Chondrocyte (in vitro differentiated cells): ENCODE data around the gene RPL13. TPM values are rescaled to one million over a fixed set of nuclear protein-coding genes. Genes with fewer than 3 reads are reported as not detected.

Experiments used
- DNase-seq: peaks from one replicate; pipeline ENCODE4 v3.0.0; 2021; ENCODE audit warnings: mixed read lengths, low spot score
- H3K27ac Mint-ChIP-seq: one replicate; pipeline ENCODE4 v1.8.0; 2021; ENCODE audit warnings: mild to moderate bottlenecking, moderate library complexity, mixed read lengths; ENCODE audit not compliant: unreplicated experiment
- H3K27me3 Mint-ChIP-seq: 2 replicates; pipeline ENCODE4 v1.8.0; 2021; ENCODE audit warnings: low read depth, mixed read lengths
- H3K36me3 Mint-ChIP-seq: 2 replicates; pipeline ENCODE4 v1.8.0; 2021; ENCODE audit warnings: low read depth, mixed read lengths
- H3K4me1 Mint-ChIP-seq: 2 replicates; pipeline ENCODE4 v1.8.0; 2021; ENCODE audit warnings: low read depth, mild to moderate bottlenecking, mixed read lengths
- H3K4me3 Mint-ChIP-seq: one replicate; pipeline ENCODE4 v1.8.0; 2021; ENCODE audit warnings: mild to moderate bottlenecking, moderate library complexity, mixed read lengths; ENCODE audit not compliant: unreplicated experiment
- H3K9me3 Mint-ChIP-seq: 2 replicates; pipeline ENCODE4 v1.8.0; 2021; ENCODE audit warnings: low read depth, mixed read lengths
- total RNA-seq: library from RNA; stranded (reverse); gene quantifications from 3 replicates; pipeline ENCODE4 v1.2.1, GENCODE V29; 2021
- TF ChIP-seq, protein P1 (sequence below): fragments of 200-600 bp; sonication (generic); IDR thresholded peaks from 2 replicates; pipeline ENCODE4 v1.5.0; 2021; ENCODE audit warnings: antibody characterized with exemption, mild to moderate bottlenecking, moderate library complexity

RPL13 gene
- total RNA-seq, 1 donor from 2014 or later: 1,149 TPM

DNA sequence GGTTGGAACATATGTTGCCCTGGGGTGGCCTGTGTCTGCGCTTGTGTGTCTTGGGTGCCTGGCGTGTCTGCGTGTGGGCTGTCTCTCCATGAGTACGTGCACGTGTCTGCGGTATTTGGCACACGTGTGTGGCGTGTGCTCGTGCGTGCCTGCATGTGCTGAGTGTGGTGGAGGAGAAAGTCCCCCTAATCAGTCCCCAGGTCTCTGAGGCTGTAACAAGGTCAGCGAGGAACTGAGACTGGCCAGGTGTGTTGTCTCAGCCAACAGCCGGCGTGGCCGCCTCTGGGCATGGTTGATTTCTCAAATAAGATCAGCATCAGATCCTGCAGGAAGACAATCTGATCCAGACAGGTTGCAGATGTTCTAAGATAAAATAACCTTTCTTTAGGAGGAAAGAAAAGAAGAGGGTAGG is 11.6 kb downstream of the RPL13 start:
- H3K27ac Mint-ChIP-seq: no peak overlapping the region
- H3K4me1 Mint-ChIP-seq: peaks cover 20% of the 10 kb centered on the region
- no peaks in the 10 kb centered on the region for H3K9me3 Mint-ChIP-seq
- no peaks in the 10 kb centered on the region for H3K27me3 Mint-ChIP-seq
- DNase-seq: no peak
- TF ChIP-seq, protein P1, sequence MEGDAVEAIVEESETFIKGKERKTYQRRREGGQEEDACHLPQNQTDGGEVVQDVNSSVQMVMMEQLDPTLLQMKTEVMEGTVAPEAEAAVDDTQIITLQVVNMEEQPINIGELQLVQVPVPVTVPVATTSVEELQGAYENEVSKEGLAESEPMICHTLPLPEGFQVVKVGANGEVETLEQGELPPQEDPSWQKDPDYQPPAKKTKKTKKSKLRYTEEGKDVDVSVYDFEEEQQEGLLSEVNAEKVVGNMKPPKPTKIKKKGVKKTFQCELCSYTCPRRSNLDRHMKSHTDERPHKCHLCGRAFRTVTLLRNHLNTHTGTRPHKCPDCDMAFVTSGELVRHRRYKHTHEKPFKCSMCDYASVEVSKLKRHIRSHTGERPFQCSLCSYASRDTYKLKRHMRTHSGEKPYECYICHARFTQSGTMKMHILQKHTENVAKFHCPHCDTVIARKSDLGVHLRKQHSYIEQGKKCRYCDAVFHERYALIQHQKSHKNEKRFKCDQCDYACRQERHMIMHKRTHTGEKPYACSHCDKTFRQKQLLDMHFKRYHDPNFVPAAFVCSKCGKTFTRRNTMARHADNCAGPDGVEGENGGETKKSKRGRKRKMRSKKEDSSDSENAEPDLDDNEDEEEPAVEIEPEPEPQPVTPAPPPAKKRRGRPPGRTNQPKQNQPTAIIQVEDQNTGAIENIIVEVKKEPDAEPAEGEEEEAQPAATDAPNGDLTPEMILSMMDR: no peak
- H3K36me3 Mint-ChIP-seq: no peaks in the 10 kb centered on the region
- H3K4me3 Mint-ChIP-seq: no peak overlapping the region

DNA sequence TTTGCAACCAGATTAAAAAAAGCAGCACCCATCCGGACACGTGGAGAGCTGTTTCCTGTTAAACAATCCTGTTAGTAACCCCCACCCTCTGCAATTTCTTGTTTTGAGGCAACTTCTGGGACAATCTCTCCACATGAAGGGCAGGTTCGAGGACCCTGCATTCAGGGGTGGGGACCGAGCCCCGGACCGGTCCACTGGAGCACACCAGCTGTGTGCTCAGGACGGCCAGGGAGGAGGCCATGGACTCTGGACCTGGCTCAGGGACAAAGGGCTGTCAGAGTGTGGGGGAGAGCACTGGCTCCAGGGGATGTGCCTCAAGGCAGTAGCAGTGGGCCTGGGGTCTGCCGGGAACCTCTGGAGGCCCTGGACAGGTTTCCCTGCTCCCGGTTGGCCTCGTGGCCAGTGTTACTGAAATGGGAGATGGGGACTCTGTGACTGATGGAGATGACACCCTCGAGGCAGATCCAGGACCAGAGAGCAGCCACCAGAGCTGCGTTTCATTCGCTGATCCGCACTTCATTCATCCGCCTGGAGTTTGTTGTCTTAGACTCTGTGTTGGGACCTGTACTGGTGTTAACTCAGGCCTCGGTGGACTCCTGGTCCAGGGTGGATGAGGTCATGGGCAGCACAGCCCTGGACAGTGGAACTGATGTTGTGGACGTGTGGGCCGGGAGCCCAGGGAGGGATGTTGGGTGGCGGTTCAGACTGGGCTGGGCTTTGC is 12.2 kb downstream of the RPL13 start:
- H3K27ac Mint-ChIP-seq: no peak overlapping the region
- H3K4me1 Mint-ChIP-seq: peaks cover 21% of the 10 kb centered on the region

GRCh38 chr16:89573826-89574680 is 13.6 kb downstream of the RPL13 start:
- no peaks in the 10 kb centered on the region for H3K27me3 Mint-ChIP-seq
- TF ChIP-seq, protein P1: no peak
- H3K9me3 Mint-ChIP-seq: no peaks in the 10 kb centered on the region
- no peaks in the 10 kb centered on the region for H3K36me3 Mint-ChIP-seq
- H3K4me1 Mint-ChIP-seq: peaks cover 20% of the 10 kb centered on the region
- H3K4me3 Mint-ChIP-seq: no peak overlapping the region
- peak overlapping the region; percentile 10 for H3K27ac Mint-ChIP-seq
- DNase-seq: no peak

More for the DNA sequence above, 12.2 kb downstream of the RPL13 start:
- TF ChIP-seq, protein P1: no peak
- Mint-ChIP-seq H3K36me3 (no peaks in the 10 kb centered on the region), H3K9me3 (no peaks in the 10 kb centered on the region), H3K27me3 (no peaks in the 10 kb centered on the region), H3K4me3 (no peak overlapping the region)
- DNase-seq: no peak

DNA sequence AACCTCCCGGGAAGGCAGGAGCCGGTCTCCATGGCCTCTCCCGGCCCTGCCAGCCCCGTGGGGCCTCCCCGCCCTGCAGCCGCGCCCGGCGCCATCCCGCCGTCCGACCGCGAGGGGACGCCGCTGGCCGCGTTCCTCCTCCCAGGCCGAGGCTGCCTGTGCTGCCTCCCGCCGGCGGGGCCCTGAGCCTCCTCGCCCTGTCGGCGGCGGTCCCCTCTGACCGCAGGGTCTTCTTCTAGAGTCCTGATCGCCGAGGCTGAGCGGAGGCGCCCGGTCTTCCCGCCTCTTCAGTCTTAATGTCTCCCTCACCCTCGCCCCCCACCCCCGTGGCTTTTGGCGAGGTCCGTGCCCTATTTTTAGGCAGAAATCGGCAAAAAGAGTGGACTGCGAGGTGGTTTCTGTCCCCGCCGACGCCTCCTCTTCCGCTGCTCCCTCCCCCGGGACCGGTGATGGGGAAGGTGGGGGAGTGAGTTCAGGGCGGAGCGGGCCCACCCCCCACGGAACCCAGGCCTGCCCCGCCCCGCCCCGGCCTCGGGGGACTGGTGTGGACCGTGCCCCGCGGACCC is 14.3 kb downstream of the RPL13 start:
- no peak for DNase-seq
- TF ChIP-seq, protein P1: peak; percentile 87
- Mint-ChIP-seq H3K36me3 (no peaks in the 10 kb centered on the region), H3K9me3 (no peaks in the 10 kb centered on the region), H3K27ac (no peak overlapping the region), H3K27me3 (no peaks in the 10 kb centered on the region), H3K4me1 (peaks cover 20% of the 10 kb centered on the region), H3K4me3 (peak overlapping the region; percentile 57)
